Fibroblast of the aortic adventitia (primary cell): ENCODE results near the gene ERC2. TPM values are rescaled to one million over a fixed set of nuclear protein-coding genes. Genes with fewer than 3 reads are reported as not detected.

Experiments
- DNase-seq: peaks from one replicate; pipeline ENCODE4 v3.0.0-alpha.2; 2010; ENCODE audit warnings: low read depth
- H3K4me3 ChIP-seq: 2 replicates; pipeline ENCODE4 v1.5.1; 2011; ENCODE audit warnings: low read depth, mild to moderate bottlenecking, control low read depth, low read length, moderate library complexity
- total RNA-seq: library from RNA; depleted of rRNA; stranded (reverse); fragments of >200 nt; gene quantifications from 2 replicates; pipeline ENCODE4 v1.2.3, GENCODE V29; 2012; ENCODE audit warnings: low replicate concordance
- TF ChIP-seq, protein P1 (sequence below): IDR thresholded peaks from 2 replicates; pipeline ENCODE4 v1.5.1; 2011; ENCODE audit warnings: mild to moderate bottlenecking, low read length, control low read depth, inconsistent platforms; ENCODE audit not compliant: insufficient read depth

The ERC2 gene
- total RNA-seq, 1 donor = 0.09 TPM

DNA sequence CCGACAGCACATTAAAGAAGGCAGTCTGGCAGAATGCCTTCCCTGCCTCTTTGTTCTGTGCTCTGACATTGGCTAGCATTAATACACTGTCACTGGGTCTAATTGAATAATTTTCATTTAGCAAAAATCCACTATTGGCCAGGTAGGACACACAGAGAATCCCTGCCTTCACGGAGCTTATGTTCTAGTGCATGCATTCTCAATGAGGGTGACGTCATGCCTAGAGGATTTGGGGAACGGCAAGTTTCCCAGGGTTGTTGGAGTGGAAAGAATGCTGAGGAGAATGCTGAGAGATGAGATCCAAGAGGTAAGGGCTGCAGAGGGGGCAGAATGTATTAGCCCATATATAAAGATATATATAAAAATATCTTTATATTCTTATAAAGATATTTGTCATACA lies 284.7 kb downstream of the ERC2 start:
- TF ChIP-seq, protein P1, sequence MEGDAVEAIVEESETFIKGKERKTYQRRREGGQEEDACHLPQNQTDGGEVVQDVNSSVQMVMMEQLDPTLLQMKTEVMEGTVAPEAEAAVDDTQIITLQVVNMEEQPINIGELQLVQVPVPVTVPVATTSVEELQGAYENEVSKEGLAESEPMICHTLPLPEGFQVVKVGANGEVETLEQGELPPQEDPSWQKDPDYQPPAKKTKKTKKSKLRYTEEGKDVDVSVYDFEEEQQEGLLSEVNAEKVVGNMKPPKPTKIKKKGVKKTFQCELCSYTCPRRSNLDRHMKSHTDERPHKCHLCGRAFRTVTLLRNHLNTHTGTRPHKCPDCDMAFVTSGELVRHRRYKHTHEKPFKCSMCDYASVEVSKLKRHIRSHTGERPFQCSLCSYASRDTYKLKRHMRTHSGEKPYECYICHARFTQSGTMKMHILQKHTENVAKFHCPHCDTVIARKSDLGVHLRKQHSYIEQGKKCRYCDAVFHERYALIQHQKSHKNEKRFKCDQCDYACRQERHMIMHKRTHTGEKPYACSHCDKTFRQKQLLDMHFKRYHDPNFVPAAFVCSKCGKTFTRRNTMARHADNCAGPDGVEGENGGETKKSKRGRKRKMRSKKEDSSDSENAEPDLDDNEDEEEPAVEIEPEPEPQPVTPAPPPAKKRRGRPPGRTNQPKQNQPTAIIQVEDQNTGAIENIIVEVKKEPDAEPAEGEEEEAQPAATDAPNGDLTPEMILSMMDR = no peak
- no peak for DNase-seq
- no peak overlapping the region for H3K4me3 ChIP-seq

DNA sequence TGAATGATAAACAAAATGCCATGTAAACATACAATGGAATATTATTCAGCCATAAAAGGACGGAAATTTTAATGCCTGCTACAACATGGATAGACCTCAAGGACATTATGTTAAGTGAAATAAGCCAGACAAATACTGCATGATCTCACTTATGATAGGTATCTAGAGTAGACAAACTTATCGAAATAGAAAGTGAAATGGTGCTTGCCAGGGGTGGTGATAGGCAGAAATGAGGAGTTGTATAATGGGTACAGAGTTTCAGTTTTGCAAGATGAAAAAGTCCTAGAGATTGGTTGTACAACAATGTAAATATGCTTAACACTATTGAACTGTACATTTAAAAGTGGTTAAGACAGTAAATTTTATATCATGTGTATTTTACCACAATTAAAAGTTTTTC lies 287.8 kb downstream of the ERC2 start:
- no peak for DNase-seq
- TF ChIP-seq, protein P1 = no peak
- no peak overlapping the region for H3K4me3 ChIP-seq

DNA sequence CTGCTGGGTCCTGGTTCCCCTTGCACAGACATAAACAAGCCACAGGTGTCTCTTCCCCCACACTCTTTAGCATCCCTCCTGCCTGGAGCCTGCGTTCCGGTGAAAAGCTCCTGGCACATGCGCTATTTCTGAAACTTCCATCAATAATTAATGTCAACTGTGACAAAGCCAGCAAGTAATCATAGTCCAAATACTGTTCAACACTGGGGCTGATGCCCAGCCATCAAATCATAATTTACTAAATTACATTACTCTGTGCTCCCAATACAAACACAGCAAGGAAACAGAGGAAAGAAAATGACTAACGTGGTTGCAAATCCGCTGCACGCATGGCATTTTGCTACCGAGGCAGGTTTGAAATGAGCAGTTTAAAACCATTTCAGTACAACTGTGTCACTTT lies 294.7 kb downstream of the ERC2 start:
- TF ChIP-seq, protein P1 = no peak
- no peak overlapping the region for H3K4me3 ChIP-seq
- no peak for DNase-seq

GRCh38 chr3:56164436-56164835 lies 303.8 kb downstream of the ERC2 start:
- H3K4me3 ChIP-seq = no peak overlapping the region
- no peak for DNase-seq
- TF ChIP-seq, protein P1 = no peak

DNA sequence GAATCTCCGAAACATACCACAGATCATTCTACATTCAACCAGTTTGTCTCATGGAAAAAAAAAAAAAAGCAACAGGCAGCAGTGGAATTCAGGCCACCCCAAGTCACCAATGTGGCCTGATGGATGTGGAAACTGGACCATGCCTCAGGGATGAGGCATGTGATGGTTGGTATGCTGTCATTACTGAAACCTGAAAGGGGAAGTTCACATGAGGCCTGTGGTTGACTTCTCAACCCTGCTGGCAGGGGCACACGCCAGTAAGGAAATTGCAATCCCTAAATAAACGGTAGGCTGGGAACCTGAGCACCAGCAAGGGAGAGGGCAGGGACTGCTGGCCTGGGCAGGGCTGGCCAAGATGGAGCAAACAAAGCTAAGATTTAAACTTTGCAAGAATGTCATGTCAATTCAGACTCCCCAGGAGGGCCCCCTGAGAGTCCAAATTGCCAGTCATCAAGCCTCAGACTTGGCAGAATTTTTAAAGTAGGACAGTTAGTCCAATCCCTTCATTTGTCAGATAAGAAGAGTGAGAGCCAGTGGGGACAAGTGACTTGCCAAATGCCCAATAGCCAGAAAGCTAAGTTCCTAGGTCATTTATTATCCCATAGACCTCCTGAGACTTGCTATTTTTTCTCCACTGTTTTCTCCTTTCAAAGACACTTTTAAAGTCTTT lies 310.4 kb downstream of the ERC2 start:
- peak; percentile 10 for DNase-seq
- no peak overlapping the region for H3K4me3 ChIP-seq
- TF ChIP-seq, protein P1 = no peak

DNA sequence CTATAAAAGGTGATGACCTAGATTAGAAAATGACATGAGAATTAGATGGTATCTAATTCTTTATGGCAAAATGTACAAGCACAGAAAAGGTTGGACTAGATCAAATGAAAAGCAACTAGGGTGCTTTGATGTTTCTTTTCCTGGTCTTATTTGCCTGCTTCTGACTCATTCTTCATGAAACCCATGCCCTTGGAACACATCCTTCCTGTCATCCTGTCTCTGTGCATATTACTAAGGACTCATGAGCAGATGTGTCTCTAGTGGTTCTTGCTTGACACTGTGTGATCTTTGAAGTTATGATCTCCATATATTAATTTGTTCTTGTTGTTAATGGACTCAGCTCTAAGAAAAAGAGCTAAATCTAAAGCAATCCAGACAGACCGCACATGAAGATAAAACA lies 314.0 kb downstream of the ERC2 start:
- TF ChIP-seq, protein P1 = no peak
- no peak for DNase-seq

DNA sequence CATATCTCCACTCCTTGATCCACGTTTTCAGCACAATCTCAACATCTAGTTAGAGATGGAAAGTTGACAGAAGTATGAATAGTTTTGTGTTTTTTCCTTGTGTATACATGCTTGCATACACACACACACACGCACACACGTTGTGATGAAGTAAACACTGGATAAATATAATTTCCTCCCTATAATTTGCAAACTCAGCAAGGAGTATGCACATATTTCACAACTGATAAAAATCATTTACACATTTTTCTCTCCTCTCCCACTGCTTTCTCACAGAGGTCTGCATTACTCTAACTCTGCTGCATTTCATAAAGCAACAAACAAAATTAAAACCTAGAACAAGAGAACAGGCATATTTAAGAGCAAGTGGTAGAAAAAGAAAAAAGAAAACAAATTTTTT lies 320.9 kb downstream of the ERC2 start:
- TF ChIP-seq, protein P1 = no peak
- DNase-seq = no peak
- H3K4me3 ChIP-seq = no peak overlapping the region

More for the DNA sequence above, 314.0 kb downstream of the ERC2 start:
- no peak overlapping the region for H3K4me3 ChIP-seq
